Measurements from ENCODE around the gene OVCA2. TPM values are rescaled to one million over a fixed set of nuclear protein-coding genes. Genes with fewer than 3 reads are reported as not detected.
A peak's percentile ranks its signal among the peaks of the same experiment; 100 is the strongest.

The OVCA2 gene
- total and polyA plus RNA-seq, 2 experiments from 2014 or later: 66.1 to 92.0 TPM

DNA sequence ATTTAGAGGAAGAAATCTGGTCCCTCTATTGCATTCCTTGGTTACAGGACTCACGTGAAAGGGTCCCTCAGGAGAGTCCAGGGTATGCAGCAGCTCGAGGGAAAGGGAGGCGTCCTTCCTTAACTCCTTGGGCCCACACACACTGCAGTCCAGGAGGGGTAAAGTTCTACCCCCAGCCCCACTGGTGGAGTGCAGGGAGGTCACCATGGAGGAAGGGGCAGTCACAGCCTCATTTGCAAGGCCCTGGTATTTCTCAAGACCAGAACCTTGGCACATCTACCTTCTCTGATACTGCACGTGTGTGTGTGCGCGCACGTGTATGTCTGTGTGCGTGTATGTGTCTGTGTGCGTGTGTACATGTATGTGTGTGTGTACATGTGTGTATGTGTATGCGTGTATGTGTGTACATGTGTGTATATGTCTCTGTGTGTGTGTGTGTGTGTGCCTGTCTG lies 24.2 kb downstream of the OVCA2 start:
- Histone ChIP-seq H3K4me1 (ENCODE audit: insufficient read depth) (peaks cover 76% of the 10 kb centered on the region), H3K9me2 (ENCODE audit: insufficient read depth) (no peaks in the 10 kb centered on the region), H3K4me3 (no peak overlapping the region), H3K79me2 (ENCODE audit: insufficient read depth) (peaks cover 4% of the 10 kb centered on the region), H2AFZ (no peak overlapping the region), H3K9me3 (ENCODE audit: low read depth) (no peaks in the 10 kb centered on the region), H3K36me3 (ENCODE audit: low read depth) (no peaks in the 10 kb centered on the region), H3K27me3 (replicated peaks; ENCODE audit: insufficient read depth) (no peaks in the 10 kb centered on the region), H4K20me1 (ENCODE audit: insufficient read depth) (no peaks in the 10 kb centered on the region), H3F3A (ENCODE audit: insufficient read depth) (peaks cover 71% of the 10 kb centered on the region), H3K4me2 (ENCODE audit: unreplicated experiment) (peak overlapping the region; percentile 13), H3K27ac (peak overlapping the region; percentile 96), H3K9ac (peak overlapping the region; percentile 73)
- in situ Hi-C loops (cut with MboI): loop anchor here (10.0 kb wide), 1 partner anchor 179 kb away; no protein-coding TSS in a partner anchor
- TF ChIP-seq EZH2 (IDR thresholded peaks at IDR 0.05; ENCODE audit: insufficient read depth, poor library complexity, severe bottlenecking) (no peak), EZH2phosphoT487 (IDR thresholded peaks at IDR 0.05; ENCODE audit: insufficient read depth, low read depth) (0 out of 2 replicates have a peak, but pooled peaks have one; percentile 40)
- 58% methylated on average over 10 of the region's 10 CpGs for WGBS, 2 experiments (ENCODE audit: low coverage in 1 of 2, low lambda C conversion rate in 2 of 2, missing lambda C conversion rate in 2 of 2)
- no peak for DNase-seq

GRCh38 chr17:2067048-2067561 lies 25.3 kb downstream of the OVCA2 start:
- peak overlapping the region; percentile 37 for H3K4me2 ChIP-seq (ENCODE audit: unreplicated experiment)

DNA sequence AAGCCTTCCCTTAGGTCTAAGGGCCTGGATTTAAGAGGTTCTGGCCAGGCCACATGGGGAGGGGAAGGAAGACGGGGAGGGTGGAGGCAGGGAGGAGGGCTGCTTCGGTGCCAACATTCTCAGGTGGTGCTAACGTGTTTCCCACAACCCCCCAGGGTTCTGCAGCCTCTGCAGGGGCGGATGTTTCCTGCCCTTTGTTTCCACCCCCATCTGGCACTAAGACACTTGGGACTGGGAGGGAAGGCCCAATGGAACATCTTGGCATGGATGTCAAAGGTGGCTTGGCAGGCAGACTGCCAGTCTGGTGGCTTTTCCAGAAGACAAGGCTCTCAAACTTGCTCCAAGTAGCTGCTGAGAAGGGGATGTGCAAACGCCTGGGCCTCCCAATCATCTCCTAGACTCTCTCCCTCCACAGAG lies 25.8 kb downstream of the OVCA2 start:
- H3K4me1 ChIP-seq (ENCODE audit: insufficient read depth): peaks cover 66% of the 10 kb centered on the region
- no peak for TF ChIP-seq EZH2phosphoT487 (IDR thresholded peaks at IDR 0.05; ENCODE audit: insufficient read depth, low read depth)
- TF ChIP-seq EZH2 (IDR thresholded peaks at IDR 0.05; ENCODE audit: insufficient read depth, poor library complexity, severe bottlenecking): no peak
- peak overlapping the region; percentile 96 for H3K27ac ChIP-seq
- no peak overlapping the region for H3K4me3 ChIP-seq
- H4K20me1 ChIP-seq (ENCODE audit: insufficient read depth): no peaks in the 10 kb centered on the region
- peak overlapping the region; percentile 73 for H3K9ac ChIP-seq
- peak overlapping the region; percentile 37 for H3K4me2 ChIP-seq (ENCODE audit: unreplicated experiment)
- no peak overlapping the region for H2AFZ ChIP-seq
- 22 to 34% methylated on average over 5 of the region's 5 CpGs for WGBS, 2 experiments (ENCODE audit: low coverage in 1 of 2, low lambda C conversion rate in 2 of 2, missing lambda C conversion rate in 2 of 2)
- H3K36me3 ChIP-seq (ENCODE audit: low read depth): no peaks in the 10 kb centered on the region
- peak; percentile 68 for DNase-seq
- H3K79me2 ChIP-seq (ENCODE audit: insufficient read depth): no peaks in the 10 kb centered on the region; the same call in 1 of the 2 replicates
- no peaks in the 10 kb centered on the region for H3K9me3 ChIP-seq (ENCODE audit: low read depth)
- no peaks in the 10 kb centered on the region for H3K27me3 ChIP-seq (replicated peaks; ENCODE audit: insufficient read depth)
- peaks cover 58% of the 10 kb centered on the region for H3F3A ChIP-seq (ENCODE audit: insufficient read depth)
- in situ Hi-C loops (cut with MboI): loop anchor here (10.0 kb wide), 1 partner anchor 177 kb away; no protein-coding TSS in a partner anchor
- H3K9me2 ChIP-seq (ENCODE audit: insufficient read depth): no peaks in the 10 kb centered on the region

More at GRCh38 chr17:2067048-2067561, 25.3 kb downstream of the OVCA2 start:
- Histone ChIP-seq H3K27ac (peak overlapping the region; percentile 96), H2AFZ (no peak overlapping the region), H3K9me3 (ENCODE audit: low read depth) (no peaks in the 10 kb centered on the region), H3F3A (ENCODE audit: insufficient read depth) (peaks cover 62% of the 10 kb centered on the region), H4K20me1 (ENCODE audit: insufficient read depth) (no peaks in the 10 kb centered on the region), H3K4me1 (ENCODE audit: insufficient read depth) (peaks cover 71% of the 10 kb centered on the region), H3K36me3 (ENCODE audit: low read depth) (no peaks in the 10 kb centered on the region), H3K9ac (peak overlapping the region; percentile 73), H3K9me2 (ENCODE audit: insufficient read depth) (no peaks in the 10 kb centered on the region), H3K79me2 (ENCODE audit: insufficient read depth) (no peaks in the 10 kb centered on the region; the same call in 1 of the 2 replicates), H3K4me3 (no peak overlapping the region), H3K27me3 (replicated peaks; ENCODE audit: insufficient read depth) (no peaks in the 10 kb centered on the region)
- 76 to 78% methylated on average over 14 of the region's 14 CpGs for WGBS, 2 experiments (ENCODE audit: low coverage in 1 of 2, low lambda C conversion rate in 2 of 2, missing lambda C conversion rate in 2 of 2)
- DNase-seq: no peak
- TF ChIP-seq EZH2 (IDR thresholded peaks at IDR 0.05; ENCODE audit: insufficient read depth, poor library complexity, severe bottlenecking) (no peak), EZH2phosphoT487 (IDR thresholded peaks at IDR 0.05; ENCODE audit: insufficient read depth, low read depth) (no peak)
- in situ Hi-C loops (cut with MboI): loop anchor here (10.0 kb wide), 1 partner anchor 178 kb away; no protein-coding TSS in a partner anchor

DNA sequence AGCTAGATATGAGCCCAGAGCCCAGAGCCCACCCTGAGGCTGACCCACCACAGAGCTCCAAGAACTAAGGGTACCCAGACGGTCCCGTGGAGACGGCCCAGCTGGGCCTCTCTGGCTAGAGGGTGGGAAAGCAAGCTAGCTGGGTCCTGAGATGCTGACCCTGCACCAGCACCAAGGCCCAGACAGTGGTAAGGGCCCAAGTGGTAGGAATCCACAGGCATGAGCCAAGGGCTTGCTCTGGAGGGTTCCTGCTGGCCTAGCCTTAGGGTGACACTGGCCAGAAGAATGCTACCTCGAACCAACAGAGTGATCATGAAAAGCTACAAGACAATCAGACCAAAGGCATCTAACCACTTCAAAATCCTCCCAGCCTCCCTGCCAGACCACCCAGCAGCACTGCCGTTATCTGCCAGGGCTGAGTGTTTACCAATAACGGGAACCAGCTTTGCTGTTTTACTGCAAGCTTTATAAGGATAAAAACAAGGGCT lies 26.3 kb downstream of the OVCA2 start:
- peak; percentile 95 for DNase-seq
- Histone ChIP-seq H3K9ac (peak overlapping the region; percentile 73), H2AFZ (no peak overlapping the region), H3F3A (ENCODE audit: insufficient read depth) (peaks cover 56% of the 10 kb centered on the region), H4K20me1 (ENCODE audit: insufficient read depth) (no peaks in the 10 kb centered on the region), H3K27me3 (replicated peaks; ENCODE audit: insufficient read depth) (no peaks in the 10 kb centered on the region), H3K9me3 (ENCODE audit: low read depth) (no peaks in the 10 kb centered on the region), H3K4me2 (ENCODE audit: unreplicated experiment) (peak overlapping the region; percentile 32), H3K27ac (peak overlapping the region; percentile 96), H3K36me3 (ENCODE audit: low read depth) (no peaks in the 10 kb centered on the region), H3K79me2 (ENCODE audit: insufficient read depth) (no peaks in the 10 kb centered on the region; the same call in 1 of the 2 replicates), H3K9me2 (ENCODE audit: insufficient read depth) (no peaks in the 10 kb centered on the region), H3K4me1 (ENCODE audit: insufficient read depth) (peaks cover 61% of the 10 kb centered on the region), H3K4me3 (no peak overlapping the region)
- TF ChIP-seq EZH2 (IDR thresholded peaks at IDR 0.05; ENCODE audit: insufficient read depth, poor library complexity, severe bottlenecking) (no peak), EZH2phosphoT487 (IDR thresholded peaks at IDR 0.05; ENCODE audit: insufficient read depth, low read depth) (no peak)
- in situ Hi-C loops (cut with MboI): loop anchor here (10.0 kb wide), 1 partner anchor 177 kb away; no protein-coding TSS in a partner anchor
- 21 to 22% methylated on average over 6 of the region's 6 CpGs for WGBS, 2 experiments (ENCODE audit: low coverage in 1 of 2, low lambda C conversion rate in 2 of 2, missing lambda C conversion rate in 2 of 2)

All from GM23248 (cell line).